Measurements from ENCODE around the gene TNFAIP3.

TNFAIP3 gene

DNA sequence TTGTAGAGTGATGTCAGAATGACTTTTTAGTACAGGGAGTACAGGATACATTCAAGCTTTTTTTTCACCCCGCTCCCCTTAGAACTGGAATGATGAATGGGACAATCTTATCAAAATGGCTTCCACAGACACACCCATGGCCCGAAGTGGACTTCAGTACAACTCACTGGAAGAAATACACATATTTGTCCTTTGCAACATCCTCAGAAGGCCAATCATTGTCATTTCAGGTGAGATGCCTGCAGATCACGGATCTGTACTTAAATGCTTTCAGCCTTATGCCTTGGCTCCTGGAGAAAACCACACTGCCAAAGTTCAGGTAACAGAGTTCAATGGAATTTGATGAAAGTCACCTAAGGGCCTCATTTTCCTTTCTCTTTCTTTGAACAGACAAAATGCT is 8.5 kb downstream of the TNFAIP3 start:
- Histone ChIP-seq H3K27me3 (ENCODE audit: insufficient read depth, poor library complexity, severe bottlenecking) (no peaks in the 10 kb centered on the region), H3K27ac (replicated peaks) (no peak overlapping the region), H3K4me3 (replicated peaks; ENCODE audit: insufficient read depth, low read length) (no peak overlapping the region)
- no peak for DNase-seq (ENCODE audit: low read depth in 1 of 2, low spot score in 1 of 2)
- no peak for TF ChIP-seq POLR2AphosphoS5 (IDR thresholded peaks at IDR 0.05; ENCODE audit: low read depth)
- no peak for TF ChIP-seq SPI1 (IDR thresholded peaks at IDR 0.05; ENCODE audit: borderline replicate concordance, low read depth)
- no peak for TF ChIP-seq GABPA (IDR thresholded peaks at IDR 0.05; ENCODE audit: low read depth)
- TF ChIP-seq, protein P1, sequence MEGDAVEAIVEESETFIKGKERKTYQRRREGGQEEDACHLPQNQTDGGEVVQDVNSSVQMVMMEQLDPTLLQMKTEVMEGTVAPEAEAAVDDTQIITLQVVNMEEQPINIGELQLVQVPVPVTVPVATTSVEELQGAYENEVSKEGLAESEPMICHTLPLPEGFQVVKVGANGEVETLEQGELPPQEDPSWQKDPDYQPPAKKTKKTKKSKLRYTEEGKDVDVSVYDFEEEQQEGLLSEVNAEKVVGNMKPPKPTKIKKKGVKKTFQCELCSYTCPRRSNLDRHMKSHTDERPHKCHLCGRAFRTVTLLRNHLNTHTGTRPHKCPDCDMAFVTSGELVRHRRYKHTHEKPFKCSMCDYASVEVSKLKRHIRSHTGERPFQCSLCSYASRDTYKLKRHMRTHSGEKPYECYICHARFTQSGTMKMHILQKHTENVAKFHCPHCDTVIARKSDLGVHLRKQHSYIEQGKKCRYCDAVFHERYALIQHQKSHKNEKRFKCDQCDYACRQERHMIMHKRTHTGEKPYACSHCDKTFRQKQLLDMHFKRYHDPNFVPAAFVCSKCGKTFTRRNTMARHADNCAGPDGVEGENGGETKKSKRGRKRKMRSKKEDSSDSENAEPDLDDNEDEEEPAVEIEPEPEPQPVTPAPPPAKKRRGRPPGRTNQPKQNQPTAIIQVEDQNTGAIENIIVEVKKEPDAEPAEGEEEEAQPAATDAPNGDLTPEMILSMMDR (IDR thresholded peaks at IDR 0.05; ENCODE audit: insufficient read depth, low read length): no peak
- TF ChIP-seq, protein P2, sequence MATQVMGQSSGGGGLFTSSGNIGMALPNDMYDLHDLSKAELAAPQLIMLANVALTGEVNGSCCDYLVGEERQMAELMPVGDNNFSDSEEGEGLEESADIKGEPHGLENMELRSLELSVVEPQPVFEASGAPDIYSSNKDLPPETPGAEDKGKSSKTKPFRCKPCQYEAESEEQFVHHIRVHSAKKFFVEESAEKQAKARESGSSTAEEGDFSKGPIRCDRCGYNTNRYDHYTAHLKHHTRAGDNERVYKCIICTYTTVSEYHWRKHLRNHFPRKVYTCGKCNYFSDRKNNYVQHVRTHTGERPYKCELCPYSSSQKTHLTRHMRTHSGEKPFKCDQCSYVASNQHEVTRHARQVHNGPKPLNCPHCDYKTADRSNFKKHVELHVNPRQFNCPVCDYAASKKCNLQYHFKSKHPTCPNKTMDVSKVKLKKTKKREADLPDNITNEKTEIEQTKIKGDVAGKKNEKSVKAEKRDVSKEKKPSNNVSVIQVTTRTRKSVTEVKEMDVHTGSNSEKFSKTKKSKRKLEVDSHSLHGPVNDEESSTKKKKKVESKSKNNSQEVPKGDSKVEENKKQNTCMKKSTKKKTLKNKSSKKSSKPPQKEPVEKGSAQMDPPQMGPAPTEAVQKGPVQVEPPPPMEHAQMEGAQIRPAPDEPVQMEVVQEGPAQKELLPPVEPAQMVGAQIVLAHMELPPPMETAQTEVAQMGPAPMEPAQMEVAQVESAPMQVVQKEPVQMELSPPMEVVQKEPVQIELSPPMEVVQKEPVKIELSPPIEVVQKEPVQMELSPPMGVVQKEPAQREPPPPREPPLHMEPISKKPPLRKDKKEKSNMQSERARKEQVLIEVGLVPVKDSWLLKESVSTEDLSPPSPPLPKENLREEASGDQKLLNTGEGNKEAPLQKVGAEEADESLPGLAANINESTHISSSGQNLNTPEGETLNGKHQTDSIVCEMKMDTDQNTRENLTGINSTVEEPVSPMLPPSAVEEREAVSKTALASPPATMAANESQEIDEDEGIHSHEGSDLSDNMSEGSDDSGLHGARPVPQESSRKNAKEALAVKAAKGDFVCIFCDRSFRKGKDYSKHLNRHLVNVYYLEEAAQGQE (IDR thresholded peaks at IDR 0.05; ENCODE audit: insufficient replicate concordance, low read depth): no peak

DNA sequence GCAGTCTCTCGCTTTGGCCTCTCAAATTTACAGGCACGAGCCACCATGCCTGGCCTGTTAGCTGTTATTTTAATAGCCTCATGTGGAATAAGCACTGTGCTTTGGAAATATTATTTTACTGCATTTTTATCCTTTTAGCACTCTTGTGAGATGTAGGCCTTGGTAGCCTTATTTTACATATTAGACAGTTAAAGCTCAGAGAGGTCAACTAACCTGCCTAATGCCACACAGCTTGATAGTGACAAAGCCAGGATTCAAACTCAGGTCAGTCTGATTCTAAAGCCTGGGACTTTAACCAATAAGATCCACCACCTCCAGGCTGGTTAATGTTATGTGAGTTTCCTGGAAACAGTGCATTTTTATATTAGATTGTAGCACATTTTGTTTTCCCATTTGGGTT is 9.5 kb downstream of the TNFAIP3 start:
- no peak overlapping the region for H3K27ac ChIP-seq (replicated peaks)
- H3K4me3 ChIP-seq (replicated peaks; ENCODE audit: insufficient read depth, low read length): no peak overlapping the region

DNA sequence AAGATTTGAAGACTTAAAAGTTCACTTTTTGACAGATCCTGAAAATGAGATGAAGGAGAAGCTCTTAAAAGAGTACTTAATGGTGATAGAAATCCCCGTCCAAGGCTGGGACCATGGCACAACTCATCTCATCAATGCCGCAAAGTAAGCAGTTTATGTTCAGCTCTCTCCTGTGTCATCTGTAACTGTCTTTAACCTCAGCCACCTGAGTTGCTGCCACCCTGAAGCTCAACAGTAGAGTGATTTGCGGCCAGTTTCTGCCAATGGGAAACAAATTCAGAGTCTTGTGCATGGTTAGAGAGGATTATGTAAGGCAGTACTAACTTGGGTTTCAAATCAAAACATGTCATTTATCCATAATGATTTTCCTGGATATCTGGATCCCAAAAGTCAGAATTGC is 10.1 kb downstream of the TNFAIP3 start:
- no peak for DNase-seq (ENCODE audit: low read depth in 1 of 2, low spot score in 1 of 2)
- Histone ChIP-seq H3K27ac (replicated peaks) (no peak overlapping the region), H3K27me3 (ENCODE audit: insufficient read depth, poor library complexity, severe bottlenecking) (no peaks in the 10 kb centered on the region), H3K4me3 (replicated peaks; ENCODE audit: insufficient read depth, low read length) (no peak overlapping the region)
- TF ChIP-seq POLR2AphosphoS5 (IDR thresholded peaks at IDR 0.05; ENCODE audit: low read depth) (no peak), SPI1 (IDR thresholded peaks at IDR 0.05; ENCODE audit: borderline replicate concordance, low read depth) (no peak), GABPA (IDR thresholded peaks at IDR 0.05; ENCODE audit: low read depth) (no peak)
- TF ChIP-seq, protein P2 (IDR thresholded peaks at IDR 0.05; ENCODE audit: insufficient replicate concordance, low read depth): no peak
- TF ChIP-seq, protein P1 (IDR thresholded peaks at IDR 0.05; ENCODE audit: insufficient read depth, low read length): no peak

More for the DNA sequence above, 9.5 kb downstream of the TNFAIP3 start:
- DNase-seq (ENCODE audit: low read depth in 1 of 2, low spot score in 1 of 2): no peak
- H3K27me3 ChIP-seq (ENCODE audit: insufficient read depth, poor library complexity, severe bottlenecking): no peaks in the 10 kb centered on the region
- TF ChIP-seq, protein P1 (IDR thresholded peaks at IDR 0.05; ENCODE audit: insufficient read depth, low read length): no peak
- TF ChIP-seq SPI1 (IDR thresholded peaks at IDR 0.05; ENCODE audit: borderline replicate concordance, low read depth) (no peak), POLR2AphosphoS5 (IDR thresholded peaks at IDR 0.05; ENCODE audit: low read depth) (no peak), GABPA (IDR thresholded peaks at IDR 0.05; ENCODE audit: low read depth) (no peak)
- TF ChIP-seq, protein P2 (IDR thresholded peaks at IDR 0.05; ENCODE audit: insufficient replicate concordance, low read depth): no peak

Data from HL-60 (cell line).